ENCODE data around the gene TEX48. TPM values are rescaled to one million over a fixed set of nuclear protein-coding genes. Genes with fewer than 3 reads are reported as not detected.
A peak's percentile ranks its signal among the peaks of the same experiment; 100 is the strongest.

TEX48 gene
- total and polyA plus RNA-seq, 10 of the 15 experiments (the other 5 are each of a cell fraction or from before 2014, with no cell fraction given): not detected

DNA sequence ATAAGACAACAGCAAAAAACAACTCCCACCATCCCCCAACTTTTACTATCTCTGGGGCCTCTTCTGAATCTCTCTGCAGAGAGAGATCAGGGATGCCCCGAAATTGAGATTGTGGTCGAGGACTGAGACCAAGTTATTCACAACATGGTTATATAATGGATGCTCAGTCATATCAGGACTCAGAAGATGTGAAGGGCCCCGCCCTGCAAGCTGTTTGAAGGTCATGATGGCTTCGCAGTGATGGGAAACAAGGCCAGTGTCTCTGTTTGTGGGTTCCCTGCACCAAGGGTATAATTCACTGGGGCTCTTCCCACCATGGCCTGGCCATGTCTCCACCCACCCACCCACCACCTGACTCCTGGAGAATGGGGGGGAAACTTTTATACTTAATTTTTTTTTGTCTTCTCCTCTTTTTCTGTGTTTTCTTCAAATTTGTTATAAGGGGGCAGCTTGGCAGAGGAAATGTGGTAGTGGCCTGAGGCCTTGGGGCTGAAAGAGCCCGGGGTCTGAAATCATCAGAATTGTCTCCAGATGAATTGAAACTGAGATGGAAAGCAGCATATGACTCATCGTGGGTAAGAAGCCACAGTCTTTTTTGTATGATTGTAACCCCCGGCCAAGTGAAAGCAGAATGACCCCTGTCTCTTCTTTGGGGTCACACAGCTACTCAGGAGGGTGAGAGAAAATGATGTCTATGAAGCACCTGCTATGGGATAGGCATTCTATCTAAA, 15.0 kb upstream of the TEX48 start (continued):
- TF ChIP-seq CUX1 (IDR thresholded peaks at IDR 0.05; ENCODE audit: insufficient replicate concordance, low read depth, low read length) (no peak), RBBP5 (conservative IDR thresholded peaks at IDR 0.05) (no peak), KDM1A (IDR thresholded peaks at IDR 0.05; ENCODE audit: borderline replicate concordance) (no peak), ZBTB33 (IDR thresholded peaks at IDR 0.05) (no peak), JUND (IDR thresholded peaks at IDR 0.05; ENCODE audit: low read depth, low read length) (peak; percentile 80), ETV6 (conservative IDR thresholded peaks at IDR 0.05 in 1 of 2, IDR thresholded peaks at IDR 0.05 in 1 of 2; ENCODE audit: borderline replicate concordance in 1 of 2, low read depth in 1 of 2) (peak in 1 of 2 experiments; percentile 49; a peak in 1 of 4 replicates), TCF7 (IDR thresholded peaks at IDR 0.05; ENCODE audit: borderline replicate concordance) (peak; percentile 52), STAT3 (IDR thresholded peaks at IDR 0.05; ENCODE audit: low read depth, low read length) (peak; percentile 46; the same call in 1 of the 2 replicates), TARDBP (IDR thresholded peaks at IDR 0.05; ENCODE audit: borderline replicate concordance) (no peak), HSF1 (IDR thresholded peaks at IDR 0.05; ENCODE audit: low read depth, low read length) (no peak), WRNIP1 (IDR thresholded peaks at IDR 0.05; ENCODE audit: borderline replicate concordance, low read depth, low read length) (no peak), POLR2AphosphoS5 (IDR thresholded peaks at IDR 0.05; ENCODE audit: low read length) (no peak), BCL11A (IDR thresholded peaks at IDR 0.05; ENCODE audit: low read depth, low read length) (peak; percentile 93), PRDM15 (CRISPR knock-in tag; IDR thresholded peaks at IDR 0.05) (no peak), ATF2 (IDR thresholded peaks at IDR 0.05; ENCODE audit: low read length) (peak; percentile 95)
